Measurements from ENCODE around the gene THSD7B. TPM values are rescaled to one million over a fixed set of nuclear protein-coding genes. Genes with fewer than 3 reads are reported as not detected.

THSD7B gene
- total and polyA plus RNA-seq, 2 donors from 2014 or later = 0.34 to 0.85 TPM

DNA sequence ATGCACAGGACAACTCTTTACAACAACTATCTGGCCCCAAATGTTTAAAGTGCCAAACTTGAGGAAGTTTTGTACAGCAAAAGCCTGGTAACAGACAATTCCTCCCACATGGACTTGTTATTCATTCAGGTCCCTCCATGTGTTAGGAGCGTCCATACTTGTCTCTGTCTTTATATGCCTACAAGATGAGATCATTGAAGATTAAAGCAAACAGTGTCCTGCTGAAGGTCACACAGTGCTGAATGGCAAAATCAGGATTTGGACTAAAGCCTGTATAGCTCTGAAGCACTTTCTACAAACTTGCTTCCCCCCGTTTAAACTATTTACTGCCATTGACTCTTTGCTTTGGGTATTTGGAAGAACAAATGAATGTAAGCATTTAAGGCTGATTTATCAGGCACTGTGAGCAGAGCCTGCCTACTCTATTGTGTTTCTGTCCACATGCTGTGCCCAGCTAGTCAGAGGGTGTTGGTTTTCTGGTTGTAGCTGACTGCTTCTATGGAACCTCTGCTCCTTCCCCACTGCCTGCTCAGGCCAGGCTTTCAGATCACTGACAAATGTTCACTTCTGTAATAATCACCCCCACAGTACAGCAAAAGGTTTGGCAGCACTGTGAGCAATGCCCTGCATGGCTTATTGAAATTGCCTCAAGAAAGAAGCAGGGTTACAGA, 274.3 kb downstream of the THSD7B start:
- no peak for DNase-seq

DNA sequence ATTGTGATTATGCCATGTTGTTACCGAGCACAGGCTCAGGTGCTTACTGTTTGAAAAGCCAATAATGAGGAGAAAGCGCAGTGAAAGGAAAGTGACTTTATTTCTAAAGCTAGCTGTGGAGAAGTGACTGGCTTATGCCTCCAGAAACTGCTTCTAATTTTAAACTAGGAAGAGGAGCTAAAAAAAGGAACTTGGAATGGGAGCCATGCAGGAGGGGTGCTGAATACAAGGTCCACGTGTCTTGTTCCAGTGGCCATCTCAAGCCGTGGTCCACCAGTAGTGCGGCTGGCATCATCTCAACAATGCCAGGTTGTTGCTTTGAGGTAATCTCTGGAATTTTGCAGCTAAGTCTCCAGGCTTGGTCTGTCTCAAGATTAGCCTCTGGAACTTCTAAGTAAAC, 282.0 kb downstream of the THSD7B start:
- no peak for FAIRE-seq
- H3K27ac ChIP-seq (ENCODE audit: low read depth in 2 of 2, low read length in 2 of 2) = no peak overlapping the region
- H3K9me3 ChIP-seq (ENCODE audit: control insufficient read depth in 2 of 3, insufficient read depth in 1 of 3, low read length in 3 of 3) = no peaks in the 10 kb centered on the region
- TF ChIP-seq, protein P1, sequence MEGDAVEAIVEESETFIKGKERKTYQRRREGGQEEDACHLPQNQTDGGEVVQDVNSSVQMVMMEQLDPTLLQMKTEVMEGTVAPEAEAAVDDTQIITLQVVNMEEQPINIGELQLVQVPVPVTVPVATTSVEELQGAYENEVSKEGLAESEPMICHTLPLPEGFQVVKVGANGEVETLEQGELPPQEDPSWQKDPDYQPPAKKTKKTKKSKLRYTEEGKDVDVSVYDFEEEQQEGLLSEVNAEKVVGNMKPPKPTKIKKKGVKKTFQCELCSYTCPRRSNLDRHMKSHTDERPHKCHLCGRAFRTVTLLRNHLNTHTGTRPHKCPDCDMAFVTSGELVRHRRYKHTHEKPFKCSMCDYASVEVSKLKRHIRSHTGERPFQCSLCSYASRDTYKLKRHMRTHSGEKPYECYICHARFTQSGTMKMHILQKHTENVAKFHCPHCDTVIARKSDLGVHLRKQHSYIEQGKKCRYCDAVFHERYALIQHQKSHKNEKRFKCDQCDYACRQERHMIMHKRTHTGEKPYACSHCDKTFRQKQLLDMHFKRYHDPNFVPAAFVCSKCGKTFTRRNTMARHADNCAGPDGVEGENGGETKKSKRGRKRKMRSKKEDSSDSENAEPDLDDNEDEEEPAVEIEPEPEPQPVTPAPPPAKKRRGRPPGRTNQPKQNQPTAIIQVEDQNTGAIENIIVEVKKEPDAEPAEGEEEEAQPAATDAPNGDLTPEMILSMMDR (IDR thresholded peaks at IDR 0.05; ENCODE audit: borderline replicate concordance, extremely low read depth, insufficient read depth) = no peak
- no peak overlapping the region for H3K4me3 ChIP-seq (ENCODE audit: low read length in 3 of 3)
- H3K4me1 ChIP-seq (ENCODE audit: control insufficient read depth in 2 of 3, insufficient read depth in 2 of 3, low read depth in 1 of 3, low read length in 3 of 3) = no peaks in the 10 kb centered on the region
- no peaks in the 10 kb centered on the region for H3K36me3 ChIP-seq (ENCODE audit: control insufficient read depth in 2 of 3, insufficient read depth in 3 of 3, low read length in 3 of 3)
- H3K27me3 ChIP-seq (ENCODE audit: control insufficient read depth, insufficient read depth, low read length) = no peaks in the 10 kb centered on the region
- DNase-seq = no peak
- no peak overlapping the region for H3K9ac ChIP-seq (ENCODE audit: low read length in 3 of 3)
- intact Hi-C loops (cut with DNase I) = no loop called here

More for the DNA sequence above, 274.3 kb downstream of the THSD7B start:
- Histone ChIP-seq H3K27ac (ENCODE audit: low read depth in 2 of 2, low read length in 2 of 2) (no peak overlapping the region), H3K9ac (ENCODE audit: low read length in 3 of 3) (no peak overlapping the region), H3K9me3 (ENCODE audit: control insufficient read depth in 2 of 3, insufficient read depth in 1 of 3, low read length in 3 of 3) (no peaks in the 10 kb centered on the region), H3K36me3 (ENCODE audit: control insufficient read depth in 2 of 3, insufficient read depth in 3 of 3, low read length in 3 of 3) (no peaks in the 10 kb centered on the region), H3K4me1 (ENCODE audit: control insufficient read depth in 2 of 3, insufficient read depth in 2 of 3, low read depth in 1 of 3, low read length in 3 of 3) (no peaks in the 10 kb centered on the region), H3K27me3 (ENCODE audit: control insufficient read depth, insufficient read depth, low read length) (no peaks in the 10 kb centered on the region), H3K4me3 (ENCODE audit: low read length in 3 of 3) (no peak overlapping the region)
- intact Hi-C loops (cut with DNase I) = no loop called here
- FAIRE-seq = no peak
- TF ChIP-seq, protein P1 (IDR thresholded peaks at IDR 0.05; ENCODE audit: borderline replicate concordance, extremely low read depth, insufficient read depth) = no peak

DNA sequence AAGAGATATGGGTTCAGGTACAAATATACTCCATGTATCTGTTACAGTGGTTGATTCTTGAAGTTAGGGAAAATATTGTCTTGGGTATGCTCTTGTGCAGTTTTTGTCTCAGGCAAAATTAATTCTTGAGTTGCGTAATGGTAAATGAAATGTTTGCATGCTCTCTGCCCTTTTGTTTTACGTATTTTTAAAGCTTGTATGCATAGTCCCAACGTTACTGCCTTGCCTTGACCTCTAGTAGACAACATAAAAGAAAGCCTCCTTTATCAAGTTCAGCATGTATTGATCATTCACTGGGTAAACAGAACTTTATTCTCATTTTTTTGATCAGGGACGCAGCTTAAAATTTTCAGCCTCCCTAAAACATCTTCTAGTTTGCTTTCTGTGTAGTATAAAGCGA, 283.1 kb downstream of the THSD7B start:
- DNase-seq = no peak
- intact Hi-C loops (cut with DNase I) = no loop called here
- Histone ChIP-seq H3K36me3 (ENCODE audit: control insufficient read depth in 2 of 3, insufficient read depth in 3 of 3, low read length in 3 of 3) (no peaks in the 10 kb centered on the region), H3K9me3 (ENCODE audit: control insufficient read depth in 2 of 3, insufficient read depth in 1 of 3, low read length in 3 of 3) (no peaks in the 10 kb centered on the region), H3K4me3 (ENCODE audit: low read length in 3 of 3) (no peak overlapping the region), H3K9ac (ENCODE audit: low read length in 3 of 3) (no peak overlapping the region), H3K27ac (ENCODE audit: low read depth in 2 of 2, low read length in 2 of 2) (no peak overlapping the region), H3K27me3 (ENCODE audit: control insufficient read depth, insufficient read depth, low read length) (no peaks in the 10 kb centered on the region), H3K4me1 (ENCODE audit: control insufficient read depth in 2 of 3, insufficient read depth in 2 of 3, low read depth in 1 of 3, low read length in 3 of 3) (no peaks in the 10 kb centered on the region)
- no peak for FAIRE-seq
- TF ChIP-seq, protein P1 (IDR thresholded peaks at IDR 0.05; ENCODE audit: borderline replicate concordance, extremely low read depth, insufficient read depth) = no peak

DNA sequence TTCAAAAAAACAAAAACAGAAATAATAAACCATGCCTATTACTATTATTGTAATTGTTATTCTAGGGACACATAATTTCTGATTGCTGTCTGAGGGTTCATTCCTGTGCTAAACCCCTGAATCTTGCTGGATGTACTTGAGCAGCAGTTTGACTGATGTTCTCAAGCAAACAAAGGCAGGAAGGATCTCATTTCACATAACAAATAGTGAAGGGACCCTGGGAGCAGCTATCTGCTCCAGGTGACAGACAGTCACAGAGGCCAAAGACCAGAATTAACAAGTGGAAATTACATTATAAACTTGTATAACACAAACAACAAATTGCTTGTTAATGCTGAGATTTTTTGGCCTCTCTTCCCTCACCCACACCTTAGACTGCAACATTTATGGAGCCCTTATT, 284.2 kb downstream of the THSD7B start:
- H3K27ac ChIP-seq (ENCODE audit: low read depth in 2 of 2, low read length in 2 of 2) = no peak overlapping the region
- H3K36me3 ChIP-seq (ENCODE audit: control insufficient read depth in 2 of 3, insufficient read depth in 3 of 3, low read length in 3 of 3) = no peaks in the 10 kb centered on the region
- intact Hi-C loops (cut with DNase I) = no loop called here
- DNase-seq (no peak), FAIRE-seq (no peak)
- no peaks in the 10 kb centered on the region for H3K9me3 ChIP-seq (ENCODE audit: control insufficient read depth in 2 of 3, insufficient read depth in 1 of 3, low read length in 3 of 3)
- no peaks in the 10 kb centered on the region for H3K4me1 ChIP-seq (ENCODE audit: control insufficient read depth in 2 of 3, insufficient read depth in 2 of 3, low read depth in 1 of 3, low read length in 3 of 3)
- no peak overlapping the region for H3K4me3 ChIP-seq (ENCODE audit: low read length in 3 of 3)
- TF ChIP-seq, protein P1 (IDR thresholded peaks at IDR 0.05; ENCODE audit: borderline replicate concordance, extremely low read depth, insufficient read depth) = no peak
- H3K27me3 ChIP-seq (ENCODE audit: control insufficient read depth, insufficient read depth, low read length) = no peaks in the 10 kb centered on the region
- H3K9ac ChIP-seq (ENCODE audit: low read length in 3 of 3) = no peak overlapping the region
